Measurements from ENCODE around the gene GNAL. TPM values are rescaled to one million over a fixed set of nuclear protein-coding genes. Genes with fewer than 3 reads are reported as not detected.
A peak's percentile ranks its signal among the peaks of the same experiment; 100 is the strongest.

GNAL gene
- total and polyA plus RNA-seq, 2 of the 4 experiments (the other 2 are of a cell fraction), result 0.15 to 0.36 TPM

- Histone ChIP-seq H4K5ac (ENCODE audit: low read depth, low read length) (no peak overlapping the region; the same call in 1 of the 2 replicates), H3K9me3 (ENCODE audit: control insufficient read depth, insufficient read depth, low read length) (no peaks in the 10 kb centered on the region), H2BK20ac (ENCODE audit: low read depth, low read length) (no peak overlapping the region), H2BK5ac (ENCODE audit: low read depth, low read length, poor library complexity, severe bottlenecking) (no peak overlapping the region), H3K4me2 (ENCODE audit: low read depth, low read length) (peak overlapping the region; percentile 62; the same call in 1 of the 2 replicates), H3K27ac (ENCODE audit: insufficient read depth, low read length) (peak overlapping the region; percentile 52; the same call in 1 of the 2 replicates), H3K23ac (ENCODE audit: low read depth, low read length) (no peak overlapping the region), H4K91ac (ENCODE audit: insufficient read depth, low read depth, low read length) (no peak overlapping the region), H3K9ac (ENCODE audit: low read depth, low read length) (no peak overlapping the region), H2BK120ac (ENCODE audit: low read depth, low read length) (no peak overlapping the region), H3K18ac (ENCODE audit: low read depth, low read length) (peak overlapping the region; percentile 43; the same call in 1 of the 2 replicates), H3K4me3 (ENCODE audit: insufficient read depth, low read depth, low read length) (no peak overlapping the region), H2BK15ac (ENCODE audit: low read depth, low read length) (no peak overlapping the region), H3K56ac (ENCODE audit: extremely low read depth, insufficient read depth, low read length) (no peak overlapping the region), H3K36me3 (ENCODE audit: control insufficient read depth, insufficient read depth, low read length) (no peaks in the 10 kb centered on the region), H3K4ac (ENCODE audit: low read depth, low read length) (no peak overlapping the region), H2AK5ac (ENCODE audit: low read depth, low read length) (no peak overlapping the region), H2AK9ac (replicated peaks; ENCODE audit: low read depth, low read length, poor library complexity) (no peak overlapping the region), H2AFZ (replicated peaks; ENCODE audit: low read length, poor library complexity) (peak overlapping the region; percentile 2), H4K20me1 (ENCODE audit: insufficient read depth, low read length) (no peaks in the 10 kb centered on the region), H3K79me1 (ENCODE audit: low read depth in 1 of 2, low read length in 2 of 2) (no peaks in the 10 kb centered on the region), H3K4me1 (ENCODE audit: control insufficient read depth, insufficient read depth, low read length) (peaks cover 7% of the 10 kb centered on the region; the same call in 1 of the 2 replicates), H3K14ac (replicated peaks; ENCODE audit: low read depth, low read length) (no peak overlapping the region), H3K27me3 (ENCODE audit: control insufficient read depth, insufficient read depth, low read length) (no peaks in the 10 kb centered on the region), H4K8ac (ENCODE audit: low read depth in 2 of 2, low read length in 2 of 2) (no peak overlapping the region), H3K9me1 (ENCODE audit: insufficient read depth, low read length) (no peaks in the 10 kb centered on the region)
- ChIA-PET POLR2A (ENCODE audit: unreplicated experiment) (no interaction called here), CTCF (interaction anchor here (1.1 kb wide), 2 partner anchors 10 to 57 kb away, joined by 3 read pairs; no protein-coding TSS in a partner anchor)
- 14% methylated on average over 2 of the region's 7 CpGs; no CpG with 5 or more reads in 1 of the 2 experiments for WGBS, 2 experiments (ENCODE audit: extremely low coverage in 2 of 2, insufficient read length in 1 of 2)
- ATAC-seq (ENCODE audit: low read depth), result peak; percentile 51
- no peak for TF ChIP-seq POLR2A (IDR thresholded peaks at IDR 0.05; ENCODE audit: low read depth, low read length)
- TF ChIP-seq, protein P1, sequence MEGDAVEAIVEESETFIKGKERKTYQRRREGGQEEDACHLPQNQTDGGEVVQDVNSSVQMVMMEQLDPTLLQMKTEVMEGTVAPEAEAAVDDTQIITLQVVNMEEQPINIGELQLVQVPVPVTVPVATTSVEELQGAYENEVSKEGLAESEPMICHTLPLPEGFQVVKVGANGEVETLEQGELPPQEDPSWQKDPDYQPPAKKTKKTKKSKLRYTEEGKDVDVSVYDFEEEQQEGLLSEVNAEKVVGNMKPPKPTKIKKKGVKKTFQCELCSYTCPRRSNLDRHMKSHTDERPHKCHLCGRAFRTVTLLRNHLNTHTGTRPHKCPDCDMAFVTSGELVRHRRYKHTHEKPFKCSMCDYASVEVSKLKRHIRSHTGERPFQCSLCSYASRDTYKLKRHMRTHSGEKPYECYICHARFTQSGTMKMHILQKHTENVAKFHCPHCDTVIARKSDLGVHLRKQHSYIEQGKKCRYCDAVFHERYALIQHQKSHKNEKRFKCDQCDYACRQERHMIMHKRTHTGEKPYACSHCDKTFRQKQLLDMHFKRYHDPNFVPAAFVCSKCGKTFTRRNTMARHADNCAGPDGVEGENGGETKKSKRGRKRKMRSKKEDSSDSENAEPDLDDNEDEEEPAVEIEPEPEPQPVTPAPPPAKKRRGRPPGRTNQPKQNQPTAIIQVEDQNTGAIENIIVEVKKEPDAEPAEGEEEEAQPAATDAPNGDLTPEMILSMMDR (conservative IDR thresholded peaks at IDR 0.05; ENCODE audit: low read depth, low read length), result no peak
- TF ChIP-seq BHLHE40 (IDR thresholded peaks at IDR 0.05; ENCODE audit: low read depth, low read length), result no peak
- no peak for TF ChIP-seq MXI1 (IDR thresholded peaks at IDR 0.05; ENCODE audit: borderline replicate concordance, low read depth, low read length)
- TF ChIP-seq SMC3 (IDR thresholded peaks at IDR 0.05; ENCODE audit: low read depth, low read length), result no peak
- no peak for TF ChIP-seq USF2 (IDR thresholded peaks at IDR 0.05; ENCODE audit: low read depth, low read length)
- no peak for TF ChIP-seq RAD21 (IDR thresholded peaks at IDR 0.05; ENCODE audit: low read length)
- TF ChIP-seq FOS (IDR thresholded peaks at IDR 0.05; ENCODE audit: low read depth, low read length), result no peak
- TF ChIP-seq MAZ (IDR thresholded peaks at IDR 0.05; ENCODE audit: borderline replicate concordance, low read depth, low read length), result no peak
- no TSS peak for BruUV-seq (replicated peaks)
- in situ Hi-C loops (cut with MboI; ENCODE audit: low sequenced_read_pairs) (no loop called here), dilution Hi-C loops (cut with HindIII; ENCODE audit: low sequenced_read_pairs, unreplicated experiment) (no loop called here), intact Hi-C loops (cut with micrococcal nuclease) (no loop called here)
- DNase-seq, result peak; percentile 6
Measured at GRCh38 chr18:11789716-11790510, 100.8 kb downstream of the GNAL start.
